TTC549 (cell line): Measurements from ENCODE around the gene RFTN2.
"Not testable (repeated sequence)": the region's sequence is repeated elsewhere in the genome, so short reads cannot be mapped to it uniquely, and the experiment has no call there.

Experiments used
- FAIRE-seq: peaks from 2 replicates; lab custom pipeline; 2012; peaks lifted over from hg19 to GRCh38; lab: Jason Lieb, UNC

The RFTN2 gene

DNA sequence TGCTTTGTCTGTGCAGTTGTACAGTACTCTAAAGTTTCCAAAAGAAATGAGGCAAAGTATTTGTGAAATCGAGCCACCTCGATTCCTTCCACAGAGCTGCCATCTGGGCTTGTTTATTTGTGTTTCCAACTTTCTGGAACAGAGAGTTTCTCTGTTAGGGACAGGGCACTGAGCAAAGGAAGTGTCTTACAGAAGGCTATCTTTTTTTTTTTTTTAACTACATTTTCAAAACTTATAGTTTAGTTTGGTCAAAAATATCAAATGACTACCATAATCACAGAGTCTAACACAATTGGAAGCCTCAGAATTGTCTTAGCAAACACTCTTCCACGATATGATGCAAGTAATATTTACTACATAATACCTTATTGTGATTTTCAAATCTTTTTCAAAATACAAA is 796 bp downstream of the RFTN2 start:
- no peak for FAIRE-seq

DNA sequence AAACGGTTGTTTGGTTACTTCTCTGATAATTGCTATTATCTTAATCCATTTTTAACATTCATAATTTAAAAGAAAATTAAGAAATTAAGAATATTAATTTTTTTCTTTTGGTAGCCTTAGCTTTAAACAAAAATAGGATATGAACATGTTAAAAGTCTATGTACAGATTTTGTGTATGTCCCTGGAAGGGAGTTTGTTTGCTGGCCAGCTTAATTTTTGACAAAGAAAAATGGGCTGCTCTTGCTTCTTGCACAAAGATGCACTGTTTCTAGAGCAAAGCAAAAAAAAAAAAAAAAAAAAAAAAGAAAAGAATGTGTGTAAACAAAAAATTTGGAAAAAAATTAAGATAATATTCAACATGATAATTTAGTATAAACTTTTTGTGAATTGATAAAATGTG is 1.3 kb downstream of the RFTN2 start:
- peak; percentile 51 for FAIRE-seq

DNA sequence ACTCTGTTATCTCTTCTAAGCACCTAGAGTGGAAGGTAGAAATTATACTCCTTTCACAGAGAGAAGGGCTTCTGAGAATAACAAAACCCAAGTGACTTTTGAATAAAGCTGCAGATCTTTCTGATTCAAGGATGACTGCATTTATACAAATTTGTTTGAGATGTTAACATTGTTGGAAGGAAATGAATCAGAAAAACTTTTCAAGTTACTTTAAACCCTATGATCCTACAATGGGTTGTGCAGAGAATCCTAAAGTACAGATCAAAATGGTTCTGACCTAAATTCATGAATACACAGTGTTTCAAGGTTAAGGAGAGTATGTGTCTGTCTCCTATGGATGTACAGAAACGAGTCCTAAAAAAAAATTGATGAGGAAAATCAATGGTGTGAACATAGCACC is 1.8 kb downstream of the RFTN2 start:
- no peak for FAIRE-seq

DNA sequence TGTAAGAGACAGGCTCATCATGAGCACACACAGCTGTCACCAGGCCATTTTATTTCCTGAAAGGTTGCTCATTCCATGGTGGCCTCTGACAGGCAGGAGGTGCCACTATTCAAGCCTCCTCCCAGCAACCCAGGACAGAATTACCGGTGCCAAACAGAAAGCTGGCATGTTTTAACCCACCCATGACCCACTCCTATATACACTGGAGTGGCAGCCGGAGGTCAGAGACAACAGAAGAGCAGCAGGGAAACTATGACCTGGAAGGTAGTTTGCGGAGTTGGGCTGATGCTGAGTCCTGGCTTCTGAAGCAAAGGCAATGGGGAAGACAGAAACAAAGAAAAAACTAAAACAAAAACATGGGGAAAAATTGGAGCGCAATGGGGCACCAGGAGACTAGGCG is 2.3 kb downstream of the RFTN2 start:
- FAIRE-seq: no peak

DNA sequence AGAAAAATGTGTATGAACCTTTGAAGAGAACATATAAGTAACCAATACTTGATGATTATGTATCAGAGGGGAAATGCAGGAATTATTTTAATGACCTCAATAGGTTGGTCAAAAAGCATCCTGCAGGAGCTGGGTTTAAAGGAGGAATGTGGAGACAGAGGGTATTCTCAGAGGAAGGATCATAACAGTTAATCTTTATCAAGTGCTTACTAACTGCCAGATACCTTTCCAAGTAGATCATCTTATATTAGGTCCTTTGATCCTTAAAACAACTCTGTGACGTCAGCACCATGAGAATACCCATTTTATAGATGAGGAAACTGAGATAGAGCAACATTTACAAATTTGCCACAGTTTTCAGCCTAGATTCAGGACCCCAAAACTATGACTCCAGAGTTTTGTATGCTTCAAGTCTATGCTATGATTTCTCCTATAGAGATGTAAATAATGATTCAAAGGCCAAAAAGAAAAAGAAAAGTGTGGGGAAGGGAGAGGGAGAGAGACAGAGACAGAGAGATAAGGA is 3.0 kb downstream of the RFTN2 start:
- FAIRE-seq: no peak

DNA sequence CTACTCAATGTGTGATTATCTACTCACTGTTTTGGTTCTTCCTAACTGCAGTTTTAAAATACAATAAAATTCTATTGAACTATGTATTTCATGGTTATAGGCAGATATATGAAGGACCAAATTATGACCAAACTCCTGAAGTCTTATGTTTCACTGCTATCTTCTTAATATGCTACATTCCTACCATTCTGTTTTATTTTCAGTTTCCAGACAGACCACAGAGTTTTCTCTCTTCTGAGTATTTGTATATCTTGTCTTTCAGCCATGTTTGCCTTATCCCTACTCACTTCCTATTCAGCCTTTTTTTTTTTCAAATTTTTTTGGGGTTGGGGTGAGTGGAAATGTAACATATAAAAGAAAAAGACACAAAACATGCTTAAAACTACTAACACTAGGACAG is 6.3 kb downstream of the RFTN2 start:
- no peak for FAIRE-seq

DNA sequence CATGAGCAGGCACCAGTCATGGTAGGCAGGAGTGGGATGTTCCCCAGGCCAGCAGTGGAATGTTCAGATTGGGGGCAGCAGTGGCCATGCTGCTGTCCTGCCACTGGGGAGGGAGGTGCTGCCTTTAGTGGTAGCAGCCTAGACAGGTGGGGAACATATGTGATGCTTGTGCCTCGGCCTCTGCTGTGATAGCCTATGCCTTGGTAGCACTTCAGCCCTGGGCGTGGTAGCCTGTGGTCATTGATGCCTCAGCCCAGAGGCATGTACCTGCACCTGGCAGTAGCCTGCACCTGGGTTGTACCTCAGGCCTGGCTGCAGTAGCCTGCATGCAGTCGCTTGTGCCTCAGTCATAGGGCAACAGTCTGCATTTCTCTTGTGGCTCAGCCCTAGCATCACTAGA is 7.1 kb downstream of the RFTN2 start:
- FAIRE-seq: no peak

DNA sequence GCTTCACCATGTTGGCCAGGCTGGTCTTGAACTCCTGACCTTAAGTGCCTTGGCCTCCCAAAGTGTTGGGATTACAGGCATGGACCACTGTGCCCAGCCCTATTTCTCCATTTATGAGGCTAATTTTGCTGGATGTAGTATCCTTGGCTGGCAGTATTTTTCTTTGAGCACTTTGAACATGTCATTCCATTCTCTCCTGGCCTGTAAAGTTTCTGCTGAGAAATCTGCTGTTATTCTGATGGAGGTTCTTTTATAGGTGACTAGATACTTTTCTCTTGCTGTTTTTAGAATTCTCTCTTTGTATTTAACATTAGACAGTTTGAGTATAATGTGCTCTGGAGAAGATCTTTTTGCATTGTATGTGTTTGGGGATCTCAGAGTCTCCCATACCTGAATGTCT is 9.1 kb downstream of the RFTN2 start:
- no peak for FAIRE-seq

DNA sequence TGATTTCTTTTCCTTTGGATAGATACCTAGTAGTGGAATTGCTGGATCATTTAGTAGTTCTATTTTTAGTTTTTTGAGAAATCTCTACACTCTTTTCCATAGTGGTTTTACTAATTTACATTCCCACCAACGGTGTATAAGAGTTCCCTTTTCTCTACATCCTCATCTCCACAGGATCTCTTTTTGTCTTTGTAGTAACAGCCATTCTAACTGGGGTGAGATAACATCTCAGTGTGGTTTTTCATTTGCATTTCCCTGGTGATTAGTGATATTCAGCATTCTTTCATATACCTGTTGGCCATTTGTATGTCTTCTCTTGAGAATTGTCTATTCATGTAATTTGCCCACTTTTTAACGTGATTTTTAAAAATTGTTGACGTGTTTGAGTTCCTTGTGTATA is 13.8 kb downstream of the RFTN2 start:
- no peak for FAIRE-seq

DNA sequence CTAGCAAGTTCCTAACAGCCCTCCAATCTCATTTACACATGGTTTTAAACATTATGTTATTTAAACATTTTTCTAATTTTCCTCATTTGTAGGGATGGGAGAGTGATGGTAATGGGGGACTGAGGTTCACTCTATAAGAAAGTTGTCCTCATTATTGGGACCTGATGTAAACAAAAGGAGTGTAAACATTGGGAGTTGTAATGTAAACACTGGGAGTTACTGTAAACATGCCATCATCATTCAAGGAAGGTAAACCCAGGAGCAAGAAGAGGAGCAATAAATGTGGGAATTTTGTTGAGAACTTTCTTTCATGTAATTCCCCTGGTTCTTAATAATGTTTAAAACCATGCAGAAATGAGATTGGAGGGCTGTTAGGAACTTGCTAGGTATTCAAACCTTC is 17.8 kb downstream of the RFTN2 start:
- no peak for FAIRE-seq

DNA sequence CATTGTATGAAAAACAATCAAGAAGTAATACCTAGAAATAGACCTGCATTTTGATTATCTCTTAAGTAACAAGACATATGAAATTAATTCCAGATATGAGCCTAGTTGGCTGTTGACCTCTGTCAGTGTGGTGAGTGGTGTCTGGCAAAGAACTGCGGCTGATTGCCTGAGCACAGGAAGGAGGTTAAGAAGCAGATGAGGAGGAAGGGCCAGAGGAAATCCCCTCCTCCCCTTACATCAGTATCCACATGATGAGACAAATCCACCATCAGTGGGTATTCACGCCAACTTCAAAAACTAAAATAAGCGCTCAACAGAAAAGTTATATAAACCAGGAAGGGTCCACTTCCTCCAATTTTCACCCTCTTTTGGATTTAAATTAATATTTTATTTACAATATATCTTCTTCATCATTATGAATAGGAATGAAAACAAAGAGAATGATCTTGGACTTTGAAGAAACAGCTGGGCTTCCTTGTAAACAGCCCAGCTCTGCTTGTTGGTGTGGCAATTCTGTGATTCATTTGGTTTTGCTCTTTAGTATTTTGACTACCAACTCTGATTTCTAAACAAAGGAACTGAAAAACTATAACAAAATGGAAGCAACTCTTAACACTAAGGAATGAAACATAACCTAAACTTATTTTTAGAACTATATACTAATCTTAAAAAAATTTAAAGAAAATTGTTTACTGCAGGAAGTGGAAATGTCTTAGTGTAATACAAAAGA is 27.3 kb downstream of the RFTN2 start:
- FAIRE-seq: no peak

DNA sequence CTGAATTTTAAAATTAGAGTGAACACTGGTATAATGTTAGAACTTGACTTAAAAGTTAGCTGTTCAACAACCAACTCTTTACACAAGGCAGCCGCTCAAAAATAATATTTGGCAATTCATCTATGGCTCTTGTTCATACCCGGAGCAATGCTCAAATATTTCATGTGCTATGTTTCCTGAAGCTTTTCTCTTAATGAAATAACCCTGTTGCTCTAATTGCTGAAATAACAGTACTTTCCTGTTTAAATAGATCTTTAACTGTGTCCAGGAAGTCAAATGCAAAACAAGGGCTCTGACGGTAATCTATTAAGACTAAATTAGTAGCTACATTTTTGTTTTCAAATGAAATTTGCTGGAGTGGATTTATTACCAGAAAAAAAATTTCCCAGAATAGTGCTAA is 33.7 kb downstream of the RFTN2 start:
- no peak for FAIRE-seq

DNA sequence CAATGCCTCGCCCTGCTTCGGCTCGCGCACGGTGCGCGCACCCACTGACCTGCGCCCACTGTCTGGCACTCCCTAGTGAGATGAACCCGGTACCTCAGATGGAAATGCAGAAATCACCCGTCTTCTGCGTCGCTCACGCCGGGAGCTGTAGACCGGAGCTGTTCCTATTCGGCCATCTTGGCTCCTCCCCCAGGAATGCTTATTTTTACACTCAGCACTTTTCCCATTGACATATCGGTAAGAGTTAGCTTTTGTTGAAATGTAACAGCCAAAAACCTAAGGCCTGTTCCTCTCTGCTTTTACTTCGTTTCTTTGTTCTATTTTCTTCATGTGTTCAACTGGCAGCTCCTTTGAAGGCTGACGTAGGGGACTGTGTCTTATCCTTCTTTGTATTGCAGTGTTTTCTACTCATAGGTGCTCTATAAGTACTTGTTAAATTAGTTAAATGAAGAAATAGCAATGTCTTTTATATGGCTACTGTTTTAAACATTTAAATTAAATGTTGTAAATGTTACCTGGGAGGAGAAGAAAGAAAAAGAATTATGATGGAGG is 34.7 kb downstream of the RFTN2 start:
- not testable (repeated sequence) for FAIRE-seq

DNA sequence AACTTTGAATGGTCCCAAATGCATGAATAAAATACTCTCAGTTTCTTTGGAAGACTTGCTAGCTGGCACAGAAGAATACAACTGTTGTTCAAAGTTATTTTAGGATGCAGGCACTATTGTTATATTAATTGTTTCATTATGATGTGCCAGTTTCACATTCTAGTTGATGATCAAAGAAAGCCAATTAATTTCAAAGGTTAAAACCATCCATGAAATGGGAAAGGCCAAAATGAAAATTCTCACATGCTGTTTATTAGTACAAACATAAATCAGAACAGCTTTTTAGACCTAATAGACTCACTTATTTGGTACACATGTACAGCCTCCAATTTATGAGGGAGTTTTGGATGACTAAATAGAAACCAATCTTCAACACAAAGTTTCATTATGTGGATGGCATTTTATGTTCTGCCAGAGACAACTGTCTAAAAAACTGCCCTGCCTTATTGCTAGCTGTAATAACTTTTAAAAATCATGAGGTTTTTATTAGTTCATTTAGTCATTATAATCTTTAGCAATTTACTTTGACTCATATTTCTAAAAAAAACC is 42.2 kb downstream of the RFTN2 start:
- no peak for FAIRE-seq

DNA sequence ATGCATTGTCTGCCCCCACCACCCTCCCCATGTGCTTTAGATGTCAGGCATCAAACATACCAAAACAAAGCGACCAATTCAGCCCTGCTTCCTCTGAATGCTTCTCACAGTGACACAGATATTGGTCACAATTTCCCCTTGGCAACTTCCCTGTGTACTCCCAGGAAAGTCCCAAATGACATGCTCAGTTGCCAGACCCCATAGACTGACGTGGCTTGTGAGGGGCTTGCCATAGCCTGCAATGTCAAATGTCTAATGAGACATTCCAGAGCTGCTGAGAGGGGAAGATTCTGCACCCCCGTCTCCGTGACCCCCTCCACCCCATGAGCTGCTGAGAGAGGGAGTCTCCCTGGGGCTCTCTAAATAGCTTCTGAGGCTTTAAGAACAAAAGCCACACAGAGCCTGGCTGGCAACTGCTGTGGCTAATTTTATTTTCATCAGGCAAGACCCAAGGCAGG is 47.3 kb downstream of the RFTN2 start:
- no peak for FAIRE-seq

DNA sequence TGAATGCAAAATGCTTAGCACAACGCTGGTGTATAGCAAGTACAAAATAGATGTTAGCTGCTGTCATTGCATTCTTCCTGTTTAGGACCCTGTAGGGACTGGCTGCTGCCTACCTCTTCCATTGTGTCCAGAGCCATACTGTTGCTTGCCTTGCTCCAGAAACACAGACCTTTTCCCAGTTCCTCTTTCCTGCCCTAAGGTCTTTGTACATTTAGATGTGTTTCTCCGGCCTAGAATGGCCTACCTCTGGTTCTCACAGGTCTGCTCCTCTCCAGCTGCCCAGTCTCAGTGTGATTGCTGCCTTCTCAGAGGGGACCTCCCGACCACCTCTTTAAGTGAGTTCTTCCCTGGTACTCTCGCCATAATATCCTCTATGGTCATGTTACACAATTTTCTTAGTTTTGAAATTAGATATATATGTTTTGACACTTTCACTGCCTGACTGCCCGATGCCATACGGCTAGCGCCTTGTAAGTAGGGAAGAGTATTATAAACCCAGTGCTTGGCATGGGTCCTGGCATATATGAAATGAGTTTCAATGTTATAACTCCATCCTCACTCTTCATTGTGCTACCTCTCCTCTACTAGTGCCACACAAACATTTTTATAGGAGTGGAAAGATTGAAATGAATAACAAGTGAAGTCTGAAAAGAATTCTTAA is 48.3 kb downstream of the RFTN2 start:
- FAIRE-seq: no peak

DNA sequence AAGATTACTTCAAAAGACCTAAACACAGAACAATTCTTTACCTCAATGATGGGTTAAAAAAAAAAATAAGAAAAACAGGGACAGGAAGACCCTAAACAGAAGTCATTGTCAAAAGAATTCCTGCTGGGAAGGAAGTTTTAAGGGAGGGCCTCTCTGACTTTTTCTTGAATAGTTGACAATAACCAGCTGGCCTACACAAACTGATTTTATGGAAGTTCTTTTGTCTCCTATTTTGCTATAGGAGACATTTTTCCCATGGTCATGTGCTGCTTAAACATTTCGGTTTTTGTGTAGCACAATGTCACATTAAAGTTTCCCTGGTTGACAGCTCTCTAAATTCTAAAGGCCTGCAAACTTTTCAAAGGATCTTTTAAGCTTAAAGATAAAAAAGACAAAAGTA is 55.3 kb downstream of the RFTN2 start:
- FAIRE-seq: no peak

DNA sequence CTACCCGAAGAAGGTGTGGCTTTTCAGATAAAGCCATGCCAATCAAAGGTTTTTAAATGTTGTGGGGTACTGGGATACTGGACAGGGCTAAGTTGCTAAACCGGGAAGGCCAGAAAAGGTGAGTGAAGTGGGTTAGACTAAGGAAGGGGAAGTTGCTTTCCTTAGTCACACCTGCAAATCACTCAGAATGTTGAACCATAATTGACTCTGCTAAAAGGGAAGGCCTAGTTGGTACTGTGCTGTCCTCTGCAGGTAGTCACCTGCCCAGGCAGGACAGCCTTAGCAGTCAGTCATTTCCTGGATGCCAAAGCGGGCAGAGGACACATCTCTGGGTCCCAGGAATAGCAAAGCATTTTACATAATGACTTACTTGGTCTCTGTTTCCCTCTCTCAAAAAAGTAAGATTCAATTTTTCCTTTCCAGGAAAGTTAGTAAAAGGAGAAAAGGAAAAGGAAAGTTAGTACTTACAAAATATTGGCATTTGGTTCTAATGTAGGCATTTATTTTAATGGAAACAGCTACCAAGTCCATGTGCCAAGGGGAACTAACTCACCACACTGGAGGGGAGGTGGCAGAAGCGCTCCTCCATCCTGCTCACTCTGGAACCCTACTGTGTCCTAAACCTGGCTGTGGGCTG is 60.3 kb downstream of the RFTN2 start:
- FAIRE-seq: no peak

DNA sequence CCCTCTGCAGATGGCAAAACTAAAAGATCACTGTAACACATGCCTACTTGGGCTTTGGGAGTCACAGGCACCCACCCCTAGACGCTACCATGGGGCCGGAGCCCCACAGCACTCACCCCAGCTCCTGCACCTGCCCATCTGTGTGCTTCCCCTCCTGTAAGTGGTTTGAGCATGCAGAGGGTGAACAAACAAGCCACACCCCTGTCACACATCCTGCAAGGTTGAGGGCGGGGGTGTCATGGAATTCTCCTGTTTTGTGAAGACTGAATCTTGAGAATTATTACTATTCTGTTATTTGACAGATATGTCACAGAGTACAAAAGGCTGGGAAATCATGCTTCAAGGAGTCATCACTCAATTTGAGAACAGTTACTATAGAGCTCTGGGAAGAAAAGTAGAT is 60.9 kb downstream of the RFTN2 start:
- FAIRE-seq: no peak

DNA sequence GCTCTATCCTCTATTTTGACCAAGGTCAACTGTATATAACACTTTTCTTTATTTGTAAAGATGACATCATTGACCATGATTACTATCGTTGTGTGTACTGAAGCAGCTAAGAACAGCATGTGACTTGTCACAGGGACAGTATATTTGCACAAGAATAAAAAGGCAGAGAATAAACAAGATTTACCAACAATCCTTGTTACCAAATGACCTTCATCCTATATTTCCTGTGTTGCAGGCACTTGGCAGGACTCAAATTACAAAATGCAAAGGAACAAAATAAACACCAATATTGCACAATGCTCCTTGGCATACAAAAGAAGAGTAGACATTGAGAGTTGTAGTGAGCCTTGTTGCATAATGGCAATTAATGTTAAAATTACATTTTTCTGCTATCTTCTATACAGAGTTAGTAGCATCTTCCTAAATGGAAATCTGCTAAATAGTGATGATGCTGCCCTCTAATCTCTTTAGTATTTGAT is 61.8 kb downstream of the RFTN2 start:
- FAIRE-seq: no peak

DNA sequence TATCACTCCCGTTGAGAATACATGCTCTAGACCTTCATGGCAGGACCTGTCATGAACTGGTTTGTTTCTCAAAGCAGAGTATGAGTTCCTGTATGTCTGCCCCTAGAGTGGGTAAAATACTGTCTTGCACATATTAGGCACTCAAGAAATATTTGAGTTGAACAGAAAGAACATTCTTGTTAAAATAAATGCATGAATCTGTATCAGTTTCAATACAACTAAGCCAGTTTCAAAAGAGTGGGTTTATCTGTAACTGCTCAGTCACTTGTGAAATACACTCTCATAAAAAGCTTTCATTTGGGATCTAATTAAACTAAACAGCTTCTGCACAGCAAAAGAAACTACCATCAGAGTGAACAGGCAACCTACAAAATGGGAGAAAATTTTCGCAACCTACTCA is 69.2 kb downstream of the RFTN2 start:
- FAIRE-seq: no peak

DNA sequence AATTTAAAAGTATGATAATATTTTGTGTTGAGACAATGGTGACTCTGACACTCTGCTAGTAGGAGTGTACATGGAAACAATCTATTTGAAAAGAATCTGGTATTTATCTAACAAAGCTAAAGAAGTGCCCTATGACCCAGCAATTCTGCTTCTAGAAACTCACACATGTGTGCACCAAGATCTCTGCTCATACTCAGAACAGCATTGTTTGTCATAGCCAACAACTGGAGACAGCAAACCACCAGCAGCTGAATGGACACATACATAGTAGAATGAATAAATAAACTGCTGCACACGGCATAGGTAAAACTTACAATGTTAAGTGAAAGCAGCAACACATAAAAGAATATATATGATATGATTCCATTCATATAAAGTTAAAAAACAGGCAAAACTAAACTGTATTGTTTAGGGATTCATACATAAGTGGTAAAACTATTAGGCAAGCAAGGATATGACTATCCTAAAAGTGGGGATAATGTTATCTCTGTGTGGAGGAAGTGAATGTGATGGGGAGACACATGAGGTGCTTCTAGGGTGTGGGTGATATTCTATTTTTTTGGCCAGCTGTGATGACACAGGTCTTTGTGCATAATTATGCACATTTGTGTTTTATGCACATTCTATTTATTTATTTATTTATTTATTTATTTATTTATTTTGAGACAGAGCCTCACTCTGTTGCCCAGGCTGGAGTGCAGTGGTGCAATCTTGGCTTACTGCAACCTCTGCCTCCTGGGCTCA is 71.1 kb downstream of the RFTN2 start:
- no peak for FAIRE-seq
